ENCODE results near the gene CFAP20DC.

DNA sequence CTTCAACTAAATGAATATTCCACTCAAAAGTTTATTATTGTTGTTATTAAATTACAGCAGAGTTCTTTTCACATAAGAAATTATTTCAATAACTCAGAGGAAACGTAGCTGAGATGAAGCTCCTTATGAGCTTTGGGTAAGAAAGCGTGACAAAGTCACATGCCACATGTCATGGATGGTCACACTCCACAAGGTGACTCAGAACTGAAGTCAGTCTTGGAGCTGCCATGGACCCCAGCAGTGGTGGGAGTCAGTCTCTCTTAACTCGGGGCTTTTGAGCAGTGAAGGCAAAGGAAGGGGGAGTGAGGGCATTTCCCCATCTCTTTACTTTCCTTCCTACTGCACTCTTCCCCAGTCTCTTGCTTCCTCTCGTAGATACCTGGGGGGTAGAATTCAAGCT lies 295.8 kb downstream of the CFAP20DC start:
- no peak for TF ChIP-seq EZH2 (IDR thresholded peaks at IDR 0.05; ENCODE audit: low read length, missing control alignments)
- TF ChIP-seq, protein P1, sequence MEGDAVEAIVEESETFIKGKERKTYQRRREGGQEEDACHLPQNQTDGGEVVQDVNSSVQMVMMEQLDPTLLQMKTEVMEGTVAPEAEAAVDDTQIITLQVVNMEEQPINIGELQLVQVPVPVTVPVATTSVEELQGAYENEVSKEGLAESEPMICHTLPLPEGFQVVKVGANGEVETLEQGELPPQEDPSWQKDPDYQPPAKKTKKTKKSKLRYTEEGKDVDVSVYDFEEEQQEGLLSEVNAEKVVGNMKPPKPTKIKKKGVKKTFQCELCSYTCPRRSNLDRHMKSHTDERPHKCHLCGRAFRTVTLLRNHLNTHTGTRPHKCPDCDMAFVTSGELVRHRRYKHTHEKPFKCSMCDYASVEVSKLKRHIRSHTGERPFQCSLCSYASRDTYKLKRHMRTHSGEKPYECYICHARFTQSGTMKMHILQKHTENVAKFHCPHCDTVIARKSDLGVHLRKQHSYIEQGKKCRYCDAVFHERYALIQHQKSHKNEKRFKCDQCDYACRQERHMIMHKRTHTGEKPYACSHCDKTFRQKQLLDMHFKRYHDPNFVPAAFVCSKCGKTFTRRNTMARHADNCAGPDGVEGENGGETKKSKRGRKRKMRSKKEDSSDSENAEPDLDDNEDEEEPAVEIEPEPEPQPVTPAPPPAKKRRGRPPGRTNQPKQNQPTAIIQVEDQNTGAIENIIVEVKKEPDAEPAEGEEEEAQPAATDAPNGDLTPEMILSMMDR (conservative IDR thresholded peaks at IDR 0.05 in 1 of 2, IDR thresholded peaks at IDR 0.05 in 1 of 2; ENCODE audit: low read depth in 1 of 2, low read length in 2 of 2) = no peak
